ENCODE measurements around the gene TBC1D17. TPM values are rescaled to one million over a fixed set of nuclear protein-coding genes. Genes with fewer than 3 reads are reported as not detected.

TBC1D17 gene
- polyA plus RNA-seq, 6 donors from 2014 or later: 10.5 to 20.6 (median 12.3) TPM

GRCh38 chr19:49888510-49888824, 11.0 kb downstream of the TBC1D17 start:
- peak overlapping the region in 1 of 6 donors; percentile 80 for H3K27ac Mint-ChIP-seq
- no peaks in the 10 kb centered on the region for H3K27me3 Mint-ChIP-seq
- H3K4me3 Mint-ChIP-seq: peak overlapping the region in 1 of 8 donors; percentile 46
- no peaks in the 10 kb centered on the region for H3K36me3 Mint-ChIP-seq
- no peaks in the 10 kb centered on the region for H3K9me3 Mint-ChIP-seq
- DNase-seq (no peak), ATAC-seq (ENCODE audit: low read depth in 2 of 2) (no peak)
- H3K4me1 Mint-ChIP-seq: peaks cover 4 to 22% (median 18%) of the 10 kb centered on the region in 3 donors

- Mint-ChIP-seq H3K27me3 (no peaks in the 10 kb centered on the region), H3K9me3 (no peaks in the 10 kb centered on the region), H3K36me3 (no peaks in the 10 kb centered on the region), H3K4me1 (peaks cover 4 to 25% (median 24%) of the 10 kb centered on the region in 3 donors), H3K27ac (peak overlapping the region in 1 of 6 donors; percentile 85), H3K4me3 (peak overlapping the region in 6 of 8 donors; percentile 21 to 78 (median 40))
- DNase-seq: no peak
- ATAC-seq (ENCODE audit: low read depth in 2 of 2): no peak
Observed at GRCh38 chr19:49889038-49889686, 11.7 kb downstream of the TBC1D17 start.

- peaks cover 10 to 31% (median 30%) of the 10 kb centered on the region in 3 donors for H3K4me1 Mint-ChIP-seq
- H3K27ac Mint-ChIP-seq: peak overlapping the region in 3 of 6 donors; percentile 44 to 85 (median 68)
- peak; percentile 77 to 79 for ATAC-seq (ENCODE audit: low read depth in 2 of 2)
- no peaks in the 10 kb centered on the region for H3K9me3 Mint-ChIP-seq
- H3K4me3 Mint-ChIP-seq: peak overlapping the region; percentile 29 to 91 (median 83)
- H3K36me3 Mint-ChIP-seq: no peaks in the 10 kb centered on the region
- H3K27me3 Mint-ChIP-seq: no peaks in the 10 kb centered on the region
- DNase-seq: peak; percentile 70
Observed at GRCh38 chr19:49889687-49890348, 12.3 kb downstream of the TBC1D17 start.

GRCh38 chr19:49890349-49891311, 13.1 kb downstream of the TBC1D17 start:
- no peaks in the 10 kb centered on the region for H3K27me3 Mint-ChIP-seq
- ATAC-seq (ENCODE audit: low read depth in 2 of 2): peak; percentile 79 to 83
- H3K27ac Mint-ChIP-seq: peak overlapping the region in 4 of 6 donors; percentile 44 to 85 (median 67)
- no peak for DNase-seq
- peaks cover 11 to 39% (median 38%) of the 10 kb centered on the region in 3 donors for H3K4me1 Mint-ChIP-seq
- no peaks in the 10 kb centered on the region for H3K36me3 Mint-ChIP-seq
- H3K9me3 Mint-ChIP-seq: no peaks in the 10 kb centered on the region
- H3K4me3 Mint-ChIP-seq: peak overlapping the region; percentile 29 to 91 (median 83)

GRCh38 chr19:49891393-49891792, 13.9 kb downstream of the TBC1D17 start:
- Mint-ChIP-seq H3K4me3 (peak overlapping the region in 6 of 8 donors; percentile 3 to 83 (median 49)), H3K27me3 (no peaks in the 10 kb centered on the region), H3K4me1 (peaks cover 19 to 47% (median 45%) of the 10 kb centered on the region in 3 donors), H3K27ac (peak overlapping the region in 3 of 6 donors; percentile 42 to 85 (median 67)), H3K9me3 (no peaks in the 10 kb centered on the region), H3K36me3 (no peaks in the 10 kb centered on the region)
- ATAC-seq (ENCODE audit: low read depth in 2 of 2): no peak
- DNase-seq: no peak

- no peak for ATAC-seq (ENCODE audit: low read depth in 2 of 2)
- no peaks in the 10 kb centered on the region for H3K36me3 Mint-ChIP-seq
- no peaks in the 10 kb centered on the region for H3K9me3 Mint-ChIP-seq
- no peaks in the 10 kb centered on the region for H3K27me3 Mint-ChIP-seq
- peak overlapping the region in 2 of 8 donors; percentile 57 to 88 for H3K4me3 Mint-ChIP-seq
- no peak for DNase-seq
- H3K27ac Mint-ChIP-seq: peak overlapping the region in 4 of 6 donors; percentile 39 to 94 (median 72)
- H3K4me1 Mint-ChIP-seq: peaks cover 32 to 60% (median 59%) of the 10 kb centered on the region in 3 donors
Observed at GRCh38 chr19:49892716-49893115, 15.2 kb downstream of the TBC1D17 start.

GRCh38 chr19:49894011-49894664, 16.6 kb downstream of the TBC1D17 start:
- H3K4me1 Mint-ChIP-seq: peaks cover 35 to 63% (median 63%) of the 10 kb centered on the region in 3 donors
- H3K36me3 Mint-ChIP-seq: no peaks in the 10 kb centered on the region
- DNase-seq (no peak), ATAC-seq (ENCODE audit: low read depth in 2 of 2) (no peak)
- H3K27me3 Mint-ChIP-seq: no peaks in the 10 kb centered on the region
- peak overlapping the region in 2 of 8 donors; percentile 59 to 70 for H3K4me3 Mint-ChIP-seq
- H3K9me3 Mint-ChIP-seq: no peaks in the 10 kb centered on the region
- H3K27ac Mint-ChIP-seq: peak overlapping the region in 3 of 6 donors; percentile 41 to 74 (median 56)

GRCh38 chr19:49894879-49895565, 17.5 kb downstream of the TBC1D17 start:
- no peaks in the 10 kb centered on the region for H3K9me3 Mint-ChIP-seq
- H3K27me3 Mint-ChIP-seq: no peaks in the 10 kb centered on the region
- H3K36me3 Mint-ChIP-seq: no peaks in the 10 kb centered on the region
- peak overlapping the region in 4 of 8 donors; percentile 30 to 57 (median 39) for H3K4me3 Mint-ChIP-seq
- ATAC-seq (ENCODE audit: low read depth in 2 of 2) (no peak), DNase-seq (no peak)
- peaks cover 35 to 69% (median 62%) of the 10 kb centered on the region in 3 donors for H3K4me1 Mint-ChIP-seq
- H3K27ac Mint-ChIP-seq: peak overlapping the region in 4 of 6 donors; percentile 24 to 96 (median 84)

GRCh38 chr19:49895566-49896297, 18.2 kb downstream of the TBC1D17 start:
- ATAC-seq (ENCODE audit: low read depth in 2 of 2) (no peak), DNase-seq (no peak)
- Mint-ChIP-seq H3K27ac (peak overlapping the region in 5 of 6 donors; percentile 95 to 100 (median 98)), H3K4me1 (peaks cover 35 to 73% (median 64%) of the 10 kb centered on the region in 3 donors), H3K27me3 (no peaks in the 10 kb centered on the region), H3K4me3 (peak overlapping the region; percentile 30 to 94 (median 77)), H3K36me3 (no peaks in the 10 kb centered on the region), H3K9me3 (no peaks in the 10 kb centered on the region)

- peak; percentile 77 to 83 for ATAC-seq (ENCODE audit: low read depth in 2 of 2)
- peak within 1 kb of the TSS; percentile 75 to 95 (median 90) for H3K4me3 Mint-ChIP-seq
- H3K4me1 Mint-ChIP-seq: peaks cover 31 to 73% (median 66%) of the 10 kb centered on the region in 3 donors
- DNase-seq: peak; percentile 84
- no peaks in the 10 kb centered on the region for H3K9me3 Mint-ChIP-seq
- no peaks in the 10 kb centered on the region for H3K27me3 Mint-ChIP-seq
- peak within 1 kb of the TSS; percentile 96 to 100 (median 98) for H3K27ac Mint-ChIP-seq
- no peaks in the 10 kb centered on the region for H3K36me3 Mint-ChIP-seq
Observed at GRCh38 chr19:49896863-49897621, 19.5 kb downstream of the TBC1D17 start, which contains the start of gene IL4I1. TSS of gene IL4I1 (minus strand) at chr19:49896887. CDS start at chr19:49896160, 727 bp downstream.

GRCh38 chr19:49904136-49904535, 26.6 kb downstream of the TBC1D17 start:
- Mint-ChIP-seq H3K36me3 (peaks cover 6 to 7% of the 10 kb centered on the region in 2 donors), H3K27ac (no peak overlapping the region), H3K27me3 (no peaks in the 10 kb centered on the region), H3K4me3 (peak overlapping the region in 2 of 8 donors; percentile 29 to 54), H3K4me1 (peaks cover 22 to 60% (median 33%) of the 10 kb centered on the region in 3 donors), H3K9me3 (peaks cover 0 to 3% (median 0%) of the 10 kb centered on the region in 7 donors)
- no peak for DNase-seq
- no peak for ATAC-seq (ENCODE audit: low read depth in 2 of 2)
